SH-SY5Y (cell line): ENCODE measurements around the gene NSD1.

Experiments used
- GATA2 ChIP-seq: IDR thresholded peaks from 2 replicates; pipeline ENCODE4 v1.6.1; 2011; ENCODE audit warnings: mild to moderate bottlenecking, low read depth, low read length
- GATA3 ChIP-seq: IDR thresholded peaks from 2 replicates; pipeline ENCODE4 v1.6.1; 2011; ENCODE audit warnings: low read depth, mild to moderate bottlenecking, low read length, moderate library complexity

Gene NSD1

DNA sequence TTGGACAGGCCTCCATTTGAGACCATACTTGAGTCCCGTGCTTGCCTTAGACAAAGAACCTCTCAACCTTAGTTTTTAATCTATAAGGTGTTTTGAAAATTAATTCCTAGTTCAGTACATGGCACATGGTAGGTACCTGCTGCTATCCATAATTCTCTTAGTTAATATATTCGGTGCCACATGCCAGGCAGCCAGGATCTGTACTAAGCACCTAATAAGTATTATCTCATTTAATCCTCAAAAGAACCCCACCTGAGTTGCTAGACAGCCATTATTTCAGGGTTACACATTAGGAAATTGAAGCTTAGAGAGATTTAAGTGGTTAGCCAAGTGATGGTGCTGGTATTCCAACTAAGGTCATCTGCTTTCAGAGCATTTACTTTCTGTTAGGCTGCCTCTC, 29.9 kb downstream of the NSD1 start:
- TF ChIP-seq GATA3: no peak
- TF ChIP-seq GATA2: no peak

DNA sequence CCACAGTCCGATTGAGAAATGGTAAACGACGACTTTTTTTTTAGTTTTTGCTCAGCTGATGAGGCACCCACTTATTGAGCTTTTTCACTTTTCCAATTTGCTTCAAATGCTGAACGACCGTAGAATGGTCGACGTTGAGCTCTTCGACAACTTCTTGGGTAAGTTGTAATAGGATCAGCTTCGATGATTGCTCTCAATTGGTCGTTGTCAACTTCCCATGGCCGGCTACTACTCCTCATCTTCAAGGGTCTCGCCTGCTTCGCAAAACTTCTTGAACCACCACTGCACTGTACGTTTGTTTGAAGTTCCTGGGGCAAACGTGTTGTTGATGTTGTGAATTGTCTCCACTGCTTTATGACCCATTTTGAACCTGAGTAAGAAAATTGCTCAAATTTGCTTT, 35.7 kb downstream of the NSD1 start:
- no peak for TF ChIP-seq GATA2
- TF ChIP-seq GATA3: no peak

DNA sequence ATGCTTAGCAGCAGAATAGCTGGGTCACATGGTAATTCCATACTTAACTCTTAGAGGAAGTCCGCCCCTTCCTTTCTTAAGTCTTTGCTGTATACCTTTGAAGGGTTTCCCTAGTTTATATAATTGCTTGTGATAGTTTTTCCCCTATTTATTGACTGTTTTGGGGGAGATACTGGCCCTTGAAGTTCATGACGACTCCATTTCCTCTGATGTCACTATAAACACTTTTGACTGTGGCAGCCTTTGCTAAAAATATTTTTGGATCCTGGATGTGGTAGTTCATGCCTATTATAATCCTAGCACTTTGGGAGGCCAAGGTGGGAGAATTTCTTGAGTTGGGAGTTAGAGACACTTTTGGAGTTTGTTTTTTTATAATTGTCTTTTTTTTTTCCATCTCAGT, 38.4 kb downstream of the NSD1 start:
- no peak for TF ChIP-seq GATA2
- no peak for TF ChIP-seq GATA3

DNA sequence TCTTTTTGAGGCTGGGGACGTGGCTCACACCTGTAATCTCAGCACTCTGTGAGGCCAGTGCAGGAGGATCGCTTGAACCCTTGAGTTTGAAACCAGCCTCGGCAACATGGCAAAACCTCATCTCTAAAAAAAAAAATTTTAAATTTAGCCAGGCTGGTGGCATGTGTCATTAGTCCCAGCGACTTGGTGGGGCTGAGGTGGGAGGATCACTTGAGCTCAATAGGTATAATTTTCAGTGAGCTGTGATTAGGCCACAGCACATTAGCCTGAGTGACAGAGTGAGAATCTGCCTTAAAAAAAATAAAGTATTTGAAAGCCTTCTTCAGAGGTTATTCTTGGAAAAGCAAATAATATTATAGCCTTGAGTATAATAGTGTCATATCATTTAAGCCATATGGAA, 41.8 kb downstream of the NSD1 start:
- TF ChIP-seq GATA2 (no peak), GATA3 (no peak)

DNA sequence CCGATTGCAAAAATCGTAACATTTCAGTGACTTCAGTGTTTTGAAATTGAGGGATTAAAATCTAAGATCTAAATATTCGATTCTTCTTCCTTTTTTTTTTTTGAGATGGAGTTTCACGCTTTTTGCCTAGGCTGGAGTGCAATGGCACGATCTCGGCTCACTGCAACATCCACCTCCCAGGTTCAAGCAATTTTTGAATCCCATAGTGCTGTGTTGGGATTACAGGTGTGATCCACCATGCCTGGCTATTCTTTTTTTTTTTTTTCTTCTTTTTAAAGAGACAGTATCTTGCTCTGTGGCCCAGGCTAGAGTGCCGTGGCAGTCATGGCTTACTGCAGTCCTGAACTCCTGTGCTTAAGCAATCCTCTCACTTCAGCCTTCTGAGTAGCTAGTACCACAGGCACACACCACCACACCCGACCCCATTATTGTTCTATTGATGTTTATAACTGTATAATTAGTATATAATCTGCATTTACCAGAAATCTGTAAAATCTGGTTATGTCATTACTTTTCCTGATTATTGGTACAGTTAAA, 42.7 kb downstream of the NSD1 start:
- TF ChIP-seq GATA2 (no peak), GATA3 (no peak)

DNA sequence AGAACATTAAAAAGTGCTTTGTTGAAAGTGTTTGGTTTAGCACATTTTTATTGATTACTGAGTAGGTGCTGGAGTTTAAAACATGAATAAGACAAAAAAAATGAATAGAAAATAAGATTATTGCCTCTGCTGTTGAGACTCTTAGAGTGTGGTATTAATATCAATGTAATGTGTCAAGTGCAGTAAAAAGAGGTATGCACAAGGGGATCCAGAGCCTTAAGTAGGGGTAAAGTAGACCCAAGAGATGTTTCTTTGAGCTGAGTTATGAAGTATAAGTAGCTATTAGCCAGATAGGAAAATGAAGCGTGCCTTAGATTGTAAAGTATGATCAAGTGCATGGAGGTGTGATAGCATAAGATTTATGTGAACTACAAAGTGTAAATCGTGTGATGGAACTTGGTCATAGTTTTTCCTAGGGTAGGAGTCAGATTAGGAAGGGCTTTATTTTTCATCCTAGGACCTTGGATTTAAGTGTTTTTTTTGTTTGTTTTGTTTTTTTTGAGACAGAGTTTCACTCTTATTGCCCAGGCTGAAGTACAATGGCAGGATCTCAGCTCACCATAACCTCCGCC, 45.2 kb downstream of the NSD1 start:
- TF ChIP-seq GATA3: no peak
- TF ChIP-seq GATA2: no peak

DNA sequence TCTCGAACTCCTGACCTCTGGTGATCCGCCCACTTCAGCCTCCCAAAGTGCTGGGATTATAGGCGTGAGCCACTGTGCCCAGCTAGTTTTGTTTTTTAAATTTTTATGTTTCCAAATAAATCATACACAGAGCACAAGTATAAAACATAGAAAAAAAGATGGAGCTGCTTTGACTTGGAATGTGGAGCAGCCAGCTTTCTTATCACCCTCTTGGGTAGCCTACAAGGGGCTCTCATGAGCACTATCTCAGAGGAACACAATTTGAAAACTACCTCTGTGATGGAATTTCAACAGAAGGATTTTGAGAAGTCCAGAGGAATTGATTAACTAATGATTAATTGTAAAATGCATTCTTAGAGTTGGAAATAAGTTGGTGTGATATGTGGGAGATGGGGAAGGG, 45.9 kb downstream of the NSD1 start:
- no peak for TF ChIP-seq GATA2
- TF ChIP-seq GATA3: no peak

DNA sequence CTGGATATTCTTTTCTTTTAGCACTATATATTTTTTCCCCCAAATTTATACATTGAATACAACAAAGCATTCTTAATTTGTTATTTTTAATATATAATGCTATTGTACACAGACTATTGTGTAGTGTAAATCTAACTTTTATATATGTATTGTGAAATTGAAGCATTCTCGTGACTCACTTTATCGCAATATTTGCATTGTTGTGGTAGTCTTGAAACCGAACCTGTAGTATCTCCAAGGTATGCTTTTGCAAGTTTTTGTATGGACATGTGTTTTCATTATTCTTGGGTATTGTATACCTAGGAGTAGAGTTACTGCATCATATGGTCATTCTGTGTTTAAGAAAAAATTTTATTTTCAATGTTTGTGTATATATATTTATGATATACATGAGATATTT, 49.6 kb downstream of the NSD1 start:
- TF ChIP-seq GATA3 (no peak), GATA2 (no peak)

DNA sequence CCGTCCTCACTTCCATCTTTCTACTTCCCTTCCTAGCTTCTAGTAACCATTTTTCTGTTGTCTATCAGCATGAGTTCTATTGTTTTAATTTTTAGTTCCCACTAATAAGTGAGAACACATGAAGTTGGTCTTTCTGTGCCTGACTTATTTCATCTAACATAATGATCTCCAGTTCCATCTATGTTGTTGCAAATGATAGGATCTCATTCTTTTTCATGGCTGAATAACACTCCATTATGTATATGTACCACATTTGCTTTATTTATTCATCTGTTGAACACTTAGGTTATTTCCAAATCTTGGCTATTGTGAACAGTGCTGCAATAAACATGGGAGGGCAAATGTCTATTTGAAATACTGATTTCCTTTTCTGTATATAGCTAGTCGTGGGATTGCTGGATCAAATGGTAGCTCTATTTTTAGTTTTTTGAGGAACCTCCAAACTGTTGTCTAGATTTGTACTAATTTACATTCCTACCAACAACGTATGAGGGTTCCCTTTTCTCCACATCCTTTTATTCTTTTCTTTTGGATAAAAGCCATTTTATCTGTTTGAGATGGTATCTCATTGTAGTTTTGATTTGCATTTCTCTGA, 50.3 kb downstream of the NSD1 start:
- TF ChIP-seq GATA3 (no peak), GATA2 (no peak)

DNA sequence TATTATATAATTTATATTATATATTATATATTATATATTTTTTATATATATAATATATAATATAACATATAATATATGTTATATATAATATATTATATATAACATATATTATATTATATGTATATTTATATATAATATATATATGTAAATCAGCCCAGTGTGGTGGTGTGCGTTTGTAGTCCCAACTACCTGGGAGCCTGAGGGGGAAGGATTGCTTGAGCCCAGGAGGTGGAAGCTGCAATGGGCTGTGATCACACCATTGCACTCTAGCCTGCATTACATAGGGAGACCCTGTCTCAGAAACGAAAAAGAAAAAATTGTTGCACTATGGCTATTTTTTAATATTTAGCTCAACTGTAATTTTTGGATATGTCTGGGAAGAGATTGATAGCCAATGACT, 52.4 kb downstream of the NSD1 start:
- no peak for TF ChIP-seq GATA3
- TF ChIP-seq GATA2: no peak

DNA sequence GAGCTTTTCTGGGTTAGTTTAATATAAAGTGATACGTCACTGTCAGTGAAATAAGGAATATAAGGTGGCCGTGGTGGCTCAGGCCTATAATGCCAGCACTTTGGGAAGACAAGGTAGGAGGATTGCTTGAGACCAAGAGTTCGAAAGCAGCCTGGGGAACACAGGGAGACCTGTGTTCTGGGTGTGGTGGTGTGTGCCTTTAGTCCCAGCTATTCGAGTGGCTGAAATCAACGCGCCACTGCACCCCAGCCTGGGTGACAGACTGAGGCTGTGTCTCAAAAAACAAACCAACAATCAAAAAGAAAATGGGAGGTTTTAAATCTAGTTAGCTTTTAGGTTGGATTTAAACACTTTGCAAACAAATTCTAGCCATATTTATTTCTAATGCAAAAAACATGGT, 53.1 kb downstream of the NSD1 start:
- TF ChIP-seq GATA2 (no peak), GATA3 (no peak)

DNA sequence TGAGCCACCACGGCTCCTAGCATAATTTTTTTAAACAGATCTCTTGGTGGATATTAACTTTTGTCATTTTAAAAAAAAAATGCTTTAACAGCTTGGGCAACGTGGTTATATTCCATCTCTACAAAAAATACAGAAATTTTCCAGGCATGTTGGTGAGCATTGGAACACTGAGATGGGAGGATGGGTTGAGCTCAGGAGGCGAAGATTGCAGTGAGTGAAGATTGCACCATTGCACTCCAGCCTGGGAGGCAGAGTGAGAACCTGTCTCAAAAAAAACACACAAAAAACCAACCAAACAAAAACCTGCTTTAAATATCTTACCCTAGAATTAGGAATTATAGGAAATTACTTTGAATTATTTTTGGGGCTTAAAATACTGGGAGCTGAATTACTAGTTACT, 55.2 kb downstream of the NSD1 start:
- no peak for TF ChIP-seq GATA3

DNA sequence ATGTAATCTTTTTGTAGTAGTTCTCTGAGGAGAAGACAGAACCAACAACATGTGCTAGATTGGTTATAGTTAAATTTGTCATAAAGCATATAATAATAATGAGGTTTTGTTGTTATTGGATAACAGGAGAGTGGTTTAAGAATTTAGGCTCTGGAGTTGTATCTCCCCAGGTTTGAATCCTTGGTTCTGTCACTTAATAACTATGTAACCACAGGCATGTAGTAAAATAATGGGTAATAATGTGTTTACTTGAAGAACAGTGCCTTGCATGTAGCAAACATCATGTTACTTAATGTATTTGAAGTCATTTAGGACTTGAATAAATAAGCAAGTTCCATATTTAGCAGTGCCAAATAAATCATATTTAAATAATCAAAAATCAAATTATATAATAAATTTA, 55.8 kb downstream of the NSD1 start:
- no peak for TF ChIP-seq GATA2
- TF ChIP-seq GATA3: no peak

DNA sequence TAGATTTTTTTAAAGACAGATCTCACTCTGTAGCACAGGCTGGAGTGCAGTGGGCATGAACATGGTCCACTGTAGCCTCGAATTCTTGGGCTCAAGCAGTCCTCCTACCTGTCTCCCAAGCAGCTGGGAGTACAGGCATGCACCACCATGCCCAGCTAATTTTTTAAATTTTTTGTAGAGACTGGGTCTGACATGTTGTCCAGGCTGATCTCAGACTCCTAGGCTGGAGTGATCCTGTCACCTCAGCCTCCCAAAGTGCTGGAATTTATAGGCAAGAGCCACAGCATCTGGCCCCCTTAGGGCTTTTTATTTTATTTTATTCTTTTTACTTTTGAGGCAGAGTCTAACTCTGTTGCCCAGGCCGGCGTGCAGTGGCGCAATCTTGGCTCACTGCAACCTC, 56.4 kb downstream of the NSD1 start:
- TF ChIP-seq GATA2 (no peak), GATA3 (no peak)

DNA sequence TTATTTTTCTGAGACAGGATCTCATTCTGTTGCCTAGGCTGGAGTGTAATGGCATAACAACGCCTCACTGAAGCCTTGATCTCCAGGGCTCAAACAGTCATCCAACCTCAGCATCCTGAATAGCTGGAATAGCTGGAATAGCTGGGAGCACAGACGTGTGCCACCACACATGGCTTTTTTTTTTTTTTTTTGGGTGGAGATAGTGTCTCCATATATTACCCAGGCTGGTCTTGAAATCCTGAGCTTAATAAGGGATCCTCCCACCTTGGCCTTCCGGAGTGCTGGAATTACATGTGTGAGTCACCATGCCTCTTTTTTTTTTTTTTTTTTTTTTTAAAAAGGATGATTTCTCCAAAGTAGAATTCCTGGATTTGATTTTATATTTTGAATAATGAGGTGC, 60.7 kb downstream of the NSD1 start:
- TF ChIP-seq GATA3 (no peak), GATA2 (no peak)

DNA sequence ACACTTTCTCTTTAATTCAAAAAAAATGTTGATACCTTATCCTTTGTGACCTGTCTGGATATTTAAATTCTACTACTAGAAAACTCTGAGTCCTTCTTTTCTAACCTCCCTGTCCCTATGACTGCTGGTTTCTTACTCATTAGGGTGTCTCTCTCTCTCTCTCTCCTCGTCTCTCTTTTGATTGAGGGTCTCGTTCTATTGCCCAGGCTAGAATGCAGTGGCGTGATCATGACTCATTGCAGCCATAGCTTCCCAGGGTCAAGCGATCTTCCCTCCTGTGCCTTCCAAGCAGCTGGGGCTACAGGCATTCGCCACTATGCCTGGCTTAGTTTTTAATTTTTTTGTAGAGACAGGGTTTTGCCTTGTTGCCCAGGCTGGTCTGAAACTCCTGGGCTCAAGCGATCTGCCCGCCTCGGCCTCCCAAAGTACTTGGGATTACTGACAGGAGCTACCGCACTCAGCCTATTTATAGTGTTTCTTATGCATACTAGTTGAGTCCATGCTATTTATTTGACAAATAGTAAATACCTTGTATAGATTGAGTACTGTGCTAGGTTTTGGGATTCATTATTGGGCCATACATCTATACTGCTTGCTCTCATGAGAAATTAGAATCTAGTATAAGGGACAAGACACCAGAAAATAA, 61.9 kb downstream of the NSD1 start:
- TF ChIP-seq GATA3 (no peak), GATA2 (no peak)

DNA sequence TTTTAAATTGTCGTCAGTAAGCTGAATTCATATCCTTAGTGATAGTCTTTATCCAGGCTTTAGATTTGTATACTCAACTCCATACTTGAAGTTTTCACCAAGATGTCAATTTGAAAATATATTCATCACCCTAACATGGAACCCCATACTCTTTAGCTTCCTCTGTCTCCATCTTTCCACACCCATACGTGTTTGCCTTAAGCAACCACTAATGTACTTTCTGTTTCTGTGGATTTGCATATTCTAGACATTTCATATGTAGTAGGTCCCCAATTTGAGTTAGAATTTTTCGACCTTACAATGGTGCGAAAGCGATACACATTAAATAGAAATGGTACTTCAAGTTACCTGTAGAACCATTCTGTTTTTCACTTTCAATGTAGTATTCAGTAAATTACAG, 65.2 kb downstream of the NSD1 start:
- no peak for TF ChIP-seq GATA3
- no peak for TF ChIP-seq GATA2

DNA sequence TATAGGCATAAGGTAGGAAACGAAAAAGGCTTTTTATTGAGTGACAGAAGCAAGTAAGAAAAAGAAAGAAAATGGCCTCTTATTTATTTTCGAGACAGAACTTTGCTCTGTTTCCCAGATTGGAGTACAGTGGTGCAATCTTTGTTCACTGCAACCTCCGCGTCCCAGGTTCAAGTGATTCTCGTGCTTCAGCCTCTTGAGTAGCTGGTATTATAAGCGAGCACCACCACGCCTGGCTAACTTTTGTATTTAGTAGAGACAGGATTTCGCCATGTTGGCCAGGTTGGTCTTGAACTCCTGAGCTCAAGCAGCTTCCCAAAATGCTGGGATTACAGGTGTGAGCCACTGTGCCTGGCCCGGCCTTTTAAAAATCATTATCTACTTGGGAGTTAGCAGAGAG, 70.7 kb downstream of the NSD1 start:
- no peak for TF ChIP-seq GATA3
- TF ChIP-seq GATA2: no peak
